A172 (cell line): ENCODE results near the gene ADAD2. TPM values are rescaled to one million over a fixed set of nuclear protein-coding genes. Genes with fewer than 3 reads are reported as not detected.

Experiments
- DNase-seq: peaks from one replicate; pipeline ENCODE4 v3.0.0-alpha.2; 2015; ENCODE audit warnings: low spot score
- total RNA-seq: library from RNA; depleted of rRNA; stranded (reverse); fragments of >200 nt; shearing (Covaris generic); gene quantifications from 2 replicates; pipeline ENCODE4 v1.2.3, GENCODE V29; 2014

The ADAD2 gene
- total RNA-seq, 1 experiment from 2014 or later, result not detected

DNA sequence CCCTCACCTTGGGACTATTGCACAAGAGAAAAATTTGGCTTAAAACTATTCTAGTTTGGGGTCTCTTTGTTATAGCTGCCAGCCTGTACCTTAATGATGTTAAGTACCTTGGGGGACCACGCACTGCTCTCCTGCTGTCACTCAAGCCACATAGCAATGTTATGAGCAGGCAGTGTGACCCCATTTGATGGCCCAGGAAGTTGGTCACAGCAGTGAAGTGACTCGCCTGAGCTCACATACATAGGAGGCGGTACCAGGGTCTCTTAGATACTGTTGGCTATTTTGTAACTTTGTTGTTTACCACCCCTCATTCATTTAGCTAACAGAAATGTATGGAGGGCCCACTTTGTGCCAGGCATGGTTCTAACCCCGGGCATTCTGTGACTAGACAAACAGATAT, 32.5 kb downstream of the ADAD2 start:
- peak; percentile 34 for DNase-seq

DNA sequence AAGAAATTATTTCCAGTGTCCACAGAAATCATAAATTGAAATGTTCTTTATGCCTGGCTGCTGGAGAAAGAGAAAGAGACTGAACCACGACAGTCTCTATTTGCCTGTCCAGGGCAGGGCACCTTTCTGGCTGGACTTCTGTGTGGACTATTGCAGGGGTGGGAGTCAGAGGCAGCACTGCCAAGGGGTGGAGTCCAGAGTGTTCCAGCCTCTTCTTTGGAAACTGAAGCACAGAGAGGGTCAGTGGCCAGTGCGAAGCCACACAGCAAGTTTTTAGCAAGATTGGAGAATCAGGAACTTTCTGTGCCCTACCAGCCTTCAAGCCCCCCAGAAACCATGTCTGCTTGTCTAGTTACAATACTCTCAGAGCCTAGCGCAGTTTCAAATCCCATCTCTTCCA, 33.6 kb downstream of the ADAD2 start:
- DNase-seq, result no peak

GRCh38 chr16:84225126-84225525, 34.2 kb downstream of the ADAD2 start:
- DNase-seq, result no peak

DNA sequence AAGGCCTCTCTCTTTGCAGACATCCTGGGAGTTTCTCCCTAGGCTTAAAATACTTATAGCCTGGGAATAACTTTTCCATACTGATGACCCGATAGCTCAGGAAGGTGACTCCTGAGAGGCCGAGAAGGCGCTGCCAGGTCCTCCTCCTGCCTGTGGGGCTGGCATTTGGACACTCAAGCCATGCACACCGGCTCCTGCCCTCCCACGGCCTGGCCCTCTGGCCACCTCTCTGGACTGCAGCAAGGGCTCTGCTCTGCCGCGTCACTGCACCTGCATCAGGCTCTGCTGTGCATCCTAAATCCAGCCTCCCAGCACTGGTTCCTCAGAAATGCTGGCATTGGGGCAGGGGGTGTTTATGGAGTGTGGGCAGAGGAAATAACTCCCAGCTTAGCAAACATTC, 34.6 kb downstream of the ADAD2 start:
- no peak for DNase-seq

DNA sequence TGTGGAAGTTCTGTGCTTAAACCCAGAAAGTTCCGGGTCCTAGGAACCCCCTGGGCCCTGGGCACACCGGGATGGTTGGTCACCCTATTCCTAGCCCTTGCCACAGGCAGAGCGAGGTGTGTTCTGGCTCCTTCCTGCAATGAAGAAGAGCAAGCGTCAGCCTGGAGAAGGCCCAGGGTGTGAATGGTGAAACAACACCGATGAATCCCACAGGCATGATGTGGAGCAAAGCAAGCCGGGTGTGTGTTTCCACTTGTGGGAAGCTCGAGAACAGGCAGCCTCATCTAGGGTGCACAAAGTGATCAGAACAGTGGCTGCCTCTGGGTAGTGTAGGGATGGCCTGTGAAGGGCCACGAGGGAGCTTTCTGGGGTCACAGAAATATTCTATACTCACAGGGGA, 35.1 kb downstream of the ADAD2 start:
- DNase-seq, result no peak

- no peak for DNase-seq
Measured at GRCh38 chr16:84227548-84227947, 36.6 kb downstream of the ADAD2 start.

DNA sequence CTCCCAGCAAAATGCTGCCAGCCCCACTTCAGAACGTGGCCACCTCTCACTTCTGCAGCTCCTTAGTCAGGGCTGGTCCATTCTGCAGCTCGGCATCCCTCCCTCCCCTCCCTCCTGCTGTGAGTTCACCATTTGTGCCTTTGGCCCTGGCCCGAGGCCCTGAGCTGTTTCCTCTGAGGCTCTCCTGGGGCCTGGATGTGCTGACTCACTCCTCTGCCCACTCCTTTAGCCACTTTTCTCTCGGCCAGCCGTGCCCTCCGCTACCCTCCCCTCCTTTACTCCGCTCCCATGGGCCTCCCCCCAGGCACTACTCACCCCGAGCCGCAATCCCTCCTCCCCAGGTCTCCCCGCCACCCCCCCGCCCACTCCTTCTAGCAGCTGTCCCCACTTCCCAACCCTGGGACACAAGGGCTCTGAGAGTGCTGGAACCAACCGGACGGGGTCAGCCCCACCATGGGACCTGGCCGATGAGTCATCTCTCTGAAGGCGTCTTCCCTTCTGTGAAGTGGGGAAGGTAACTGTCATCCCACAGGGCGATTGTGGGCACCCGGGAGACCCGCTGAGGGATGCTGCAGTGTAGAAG, 37.4 kb downstream of the ADAD2 start:
- DNase-seq, result peak; percentile 96

GRCh38 chr16:84229471-84229870, 38.5 kb downstream of the ADAD2 start:
- no peak for DNase-seq

GRCh38 chr16:84232060-84232459, 41.1 kb downstream of the ADAD2 start:
- DNase-seq, result no peak

DNA sequence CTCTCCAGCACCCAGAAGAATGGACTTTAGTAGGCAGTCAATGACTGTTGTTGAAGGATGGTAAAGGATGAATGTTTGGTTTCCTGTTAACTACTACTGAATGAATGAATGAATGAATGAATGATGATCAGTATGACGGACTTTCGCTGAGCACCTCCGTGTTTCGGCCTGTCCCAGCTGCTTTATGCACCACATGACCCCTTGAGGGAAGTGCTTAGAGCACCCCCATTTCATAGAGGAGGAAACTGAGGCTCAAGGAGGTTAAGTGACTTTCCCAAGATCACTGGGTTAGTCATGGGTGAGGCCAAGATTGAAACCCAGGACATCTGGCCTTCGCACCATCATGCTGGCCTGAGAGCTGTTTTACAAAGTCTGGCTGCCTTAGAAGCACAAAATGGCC, 42.0 kb downstream of the ADAD2 start:
- DNase-seq, result no peak

DNA sequence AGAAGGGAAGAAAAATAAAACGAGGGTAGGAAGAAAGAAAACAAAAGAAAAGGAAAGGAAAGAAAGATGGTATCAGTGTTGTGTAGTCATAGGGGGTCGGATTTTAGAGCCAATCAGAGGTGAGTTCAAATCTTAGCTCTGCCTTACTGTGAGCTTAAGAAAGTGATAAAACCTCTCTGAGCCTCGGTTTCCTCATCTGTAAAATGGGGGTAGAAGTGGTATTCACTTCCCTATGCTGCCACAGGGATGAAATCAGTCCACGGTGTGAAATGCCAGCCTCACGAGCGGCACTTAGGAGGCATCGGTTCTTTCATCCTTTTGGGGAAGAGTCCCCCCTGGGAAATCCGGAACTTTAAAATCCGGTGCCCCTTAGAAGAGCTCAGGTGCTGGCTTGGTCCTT, 42.8 kb downstream of the ADAD2 start:
- no peak for DNase-seq

DNA sequence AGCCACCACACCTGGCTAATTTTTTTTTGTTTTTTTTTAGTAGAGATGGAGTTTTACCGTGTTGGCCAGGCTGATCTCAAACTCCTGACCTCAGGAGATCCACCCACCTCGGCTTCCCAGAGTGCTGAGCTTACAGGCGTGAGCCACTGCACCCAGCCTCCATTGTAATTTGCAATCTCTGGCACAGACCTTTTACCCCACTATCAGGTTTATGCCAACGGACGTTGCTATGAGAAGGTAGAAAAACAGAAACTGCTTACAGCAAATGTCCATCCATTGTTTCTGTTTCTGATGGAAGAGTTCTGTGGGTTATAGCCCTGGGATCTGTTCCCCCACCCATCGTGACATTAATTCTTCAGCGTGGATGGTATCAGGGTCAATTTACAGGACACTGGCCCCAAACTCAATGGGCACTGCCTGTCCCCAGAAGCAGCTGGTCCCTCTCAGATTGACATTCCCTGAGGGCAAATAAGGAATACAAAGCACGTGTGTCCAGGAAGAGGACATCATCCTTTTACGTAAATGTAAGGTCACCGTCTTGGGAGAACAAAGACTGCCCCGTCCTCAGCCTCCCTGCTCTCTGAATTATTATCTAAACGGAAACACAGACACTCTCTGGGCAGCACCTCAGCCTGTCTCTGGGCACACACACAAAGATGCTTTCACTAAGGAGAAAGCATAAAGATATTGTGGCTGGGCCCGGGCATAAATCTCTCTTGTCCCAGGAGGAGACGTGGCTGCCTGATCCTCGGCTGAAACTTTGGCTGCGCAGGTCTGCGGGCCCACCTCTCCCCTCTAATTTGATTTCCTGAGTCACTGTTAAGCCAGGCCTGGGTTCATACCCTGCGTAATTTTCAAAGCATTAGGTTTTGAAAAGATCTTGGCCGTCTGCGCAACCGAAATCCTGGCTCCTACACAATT, 43.6 kb downstream of the ADAD2 start:
- no peak for DNase-seq

DNA sequence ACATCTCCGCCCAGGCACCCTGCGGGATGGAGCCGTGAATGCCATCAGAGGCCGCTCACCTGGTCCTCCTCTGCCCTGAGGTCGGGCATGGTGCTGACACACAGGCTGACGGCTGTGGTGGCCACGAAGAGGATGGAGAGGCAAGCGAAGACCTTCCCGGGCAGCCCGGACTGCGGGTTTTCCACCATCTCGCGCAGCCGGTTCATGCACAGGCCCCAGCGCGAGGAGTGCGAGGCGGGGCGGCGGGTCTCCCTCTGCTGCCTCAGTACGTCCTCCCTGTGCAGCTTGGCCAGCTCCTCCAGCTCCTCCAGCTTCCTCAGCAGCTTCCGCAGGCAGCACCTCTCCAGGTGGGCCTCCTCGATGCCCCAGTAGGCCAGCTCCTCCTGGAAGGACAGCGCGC, 45.7 kb downstream of the ADAD2 start:
- DNase-seq, result no peak

- no peak for DNase-seq
Measured at GRCh38 chr16:84237994-84238750, 47.2 kb downstream of the ADAD2 start.

GRCh38 chr16:84239141-84239769, 48.3 kb downstream of the ADAD2 start:
- no peak for DNase-seq

- no peak for DNase-seq
Measured at GRCh38 chr16:84239909-84240308, 49.0 kb downstream of the ADAD2 start, which contains the start of gene KCNG4. Gene KCNG4 (minus strand): TSS chr16:84240012. CDS start chr16:84237485, 2,527 bp downstream.

- DNase-seq, result no peak
Measured at GRCh38 chr16:84240455-84240854, 49.5 kb downstream of the ADAD2 start.

GRCh38 chr16:84241778-84242177, 50.8 kb downstream of the ADAD2 start:
- DNase-seq, result no peak

GRCh38 chr16:84242839-84243238, 51.9 kb downstream of the ADAD2 start:
- DNase-seq, result no peak

DNA sequence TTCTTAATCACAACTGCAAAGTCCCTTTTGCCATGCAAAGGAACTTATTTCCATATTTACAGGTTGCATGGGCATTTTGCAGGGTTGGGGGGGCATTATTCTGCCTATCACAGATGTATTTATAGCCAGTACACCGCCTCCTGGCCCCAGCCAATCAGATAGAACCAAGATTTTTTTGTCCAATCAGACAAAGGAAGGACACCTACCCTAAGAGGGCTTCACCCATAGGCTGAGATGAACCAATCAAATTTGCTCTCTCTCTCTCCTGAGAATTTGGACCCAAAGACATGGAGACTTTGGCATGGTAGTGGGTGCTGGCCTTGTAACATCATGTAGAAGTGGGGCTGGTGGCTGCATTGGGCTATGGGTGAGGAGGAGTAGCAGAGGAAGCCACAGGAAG, 52.8 kb downstream of the ADAD2 start:
- no peak for DNase-seq

DNA sequence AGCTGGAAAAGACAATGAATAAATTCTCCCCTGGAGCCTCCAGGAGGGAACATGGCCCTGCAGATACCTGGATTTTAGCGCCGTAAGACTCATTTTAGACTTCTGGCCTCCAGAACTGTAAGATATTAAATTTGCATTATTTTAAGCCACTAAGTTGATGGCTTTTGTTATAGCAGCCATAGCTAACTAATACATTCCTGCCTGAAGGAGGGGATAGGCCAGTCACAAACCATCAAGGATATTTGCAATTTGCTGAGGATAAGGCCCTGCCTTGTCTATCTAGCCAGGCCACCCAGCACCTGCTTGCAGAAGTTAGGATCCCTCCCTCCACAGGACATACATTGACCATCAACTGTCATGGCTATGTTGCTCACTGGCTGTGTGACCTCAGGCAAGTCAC, 53.8 kb downstream of the ADAD2 start:
- no peak for DNase-seq
